22Rv1 (cell line): ENCODE data around the gene TSPAN5.

ENCODE experiments used
- H3K27ac ChIP-seq: fragments of 450-650 bp; 2 replicates; pipeline ENCODE4 v1.5.1; 2017
- ZFX ChIP-seq: fragments of 450-650 bp; IDR thresholded peaks from 2 replicates; pipeline ENCODE4 v1.6.1; 2017; ENCODE audit warnings: antibody characterized with exemption, borderline replicate concordance
- TF ChIP-seq, protein P1 (sequence below): fragments of 450-650 bp; IDR thresholded peaks from 2 replicates; pipeline ENCODE4 v1.5.1; 2017; ENCODE audit warnings: mild to moderate bottlenecking

TSPAN5 gene

DNA sequence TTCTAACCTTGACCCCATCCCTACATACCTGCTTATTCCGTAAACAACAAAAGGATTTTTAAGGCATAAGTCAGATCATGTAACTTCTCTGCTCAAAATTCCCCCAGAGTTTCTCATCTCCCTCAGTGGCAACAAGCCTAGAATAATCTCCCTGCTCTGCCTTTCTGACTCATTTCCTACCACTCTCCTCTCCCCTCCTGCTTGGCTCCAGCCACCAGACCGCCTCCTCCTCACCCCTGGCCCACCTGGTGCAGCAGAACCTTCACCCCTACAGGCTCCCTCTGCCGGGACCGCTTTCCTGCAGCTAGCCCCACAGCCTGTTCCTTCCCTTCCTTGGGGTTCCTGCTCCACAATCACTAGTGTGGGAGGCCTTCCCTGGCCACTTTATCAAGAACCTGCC, 32.1 kb downstream of the TSPAN5 start:
- TF ChIP-seq ZFX = no peak
- TF ChIP-seq, protein P1, sequence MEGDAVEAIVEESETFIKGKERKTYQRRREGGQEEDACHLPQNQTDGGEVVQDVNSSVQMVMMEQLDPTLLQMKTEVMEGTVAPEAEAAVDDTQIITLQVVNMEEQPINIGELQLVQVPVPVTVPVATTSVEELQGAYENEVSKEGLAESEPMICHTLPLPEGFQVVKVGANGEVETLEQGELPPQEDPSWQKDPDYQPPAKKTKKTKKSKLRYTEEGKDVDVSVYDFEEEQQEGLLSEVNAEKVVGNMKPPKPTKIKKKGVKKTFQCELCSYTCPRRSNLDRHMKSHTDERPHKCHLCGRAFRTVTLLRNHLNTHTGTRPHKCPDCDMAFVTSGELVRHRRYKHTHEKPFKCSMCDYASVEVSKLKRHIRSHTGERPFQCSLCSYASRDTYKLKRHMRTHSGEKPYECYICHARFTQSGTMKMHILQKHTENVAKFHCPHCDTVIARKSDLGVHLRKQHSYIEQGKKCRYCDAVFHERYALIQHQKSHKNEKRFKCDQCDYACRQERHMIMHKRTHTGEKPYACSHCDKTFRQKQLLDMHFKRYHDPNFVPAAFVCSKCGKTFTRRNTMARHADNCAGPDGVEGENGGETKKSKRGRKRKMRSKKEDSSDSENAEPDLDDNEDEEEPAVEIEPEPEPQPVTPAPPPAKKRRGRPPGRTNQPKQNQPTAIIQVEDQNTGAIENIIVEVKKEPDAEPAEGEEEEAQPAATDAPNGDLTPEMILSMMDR = no peak
- no peak overlapping the region for H3K27ac ChIP-seq

DNA sequence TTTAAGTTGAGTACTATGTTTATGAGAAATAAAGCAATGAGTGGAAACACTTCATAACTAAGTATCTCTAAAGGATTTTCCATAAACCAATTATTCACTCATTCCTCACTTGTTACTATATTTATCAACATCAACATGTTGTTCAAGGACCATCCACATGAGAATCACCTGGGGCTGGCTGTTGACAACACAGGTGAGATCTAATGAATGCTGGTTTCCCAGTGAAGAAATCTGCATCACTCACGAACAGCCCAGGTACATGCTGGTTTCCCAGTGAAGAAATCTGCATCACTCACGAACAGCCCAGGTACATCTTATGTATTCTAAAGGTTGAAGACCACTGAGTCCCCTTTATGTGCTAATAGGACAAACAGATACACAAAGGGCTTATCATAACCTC, 32.5 kb downstream of the TSPAN5 start:
- no peak overlapping the region for H3K27ac ChIP-seq
- TF ChIP-seq ZFX = no peak
- TF ChIP-seq, protein P1 = no peak

DNA sequence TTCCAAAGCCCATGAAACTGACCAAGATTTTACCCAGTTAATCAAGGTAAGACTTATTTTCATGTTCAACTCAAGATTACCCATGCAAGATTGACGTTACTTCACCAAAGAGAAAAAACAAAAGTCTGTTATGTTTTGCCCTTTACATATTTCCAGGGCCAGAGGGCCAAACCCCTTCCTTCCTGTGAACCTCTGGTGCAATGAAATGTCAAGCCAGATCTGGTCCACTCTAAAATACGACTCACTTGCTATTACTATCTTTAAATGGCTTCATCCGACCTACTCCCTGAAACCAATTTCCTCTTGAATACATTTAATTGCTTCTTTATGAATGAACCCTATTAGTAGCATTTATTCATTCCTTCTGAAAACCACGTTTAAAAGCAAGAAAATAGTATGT, 33.0 kb downstream of the TSPAN5 start:
- TF ChIP-seq ZFX = no peak
- TF ChIP-seq, protein P1 = no peak
- no peak overlapping the region for H3K27ac ChIP-seq

DNA sequence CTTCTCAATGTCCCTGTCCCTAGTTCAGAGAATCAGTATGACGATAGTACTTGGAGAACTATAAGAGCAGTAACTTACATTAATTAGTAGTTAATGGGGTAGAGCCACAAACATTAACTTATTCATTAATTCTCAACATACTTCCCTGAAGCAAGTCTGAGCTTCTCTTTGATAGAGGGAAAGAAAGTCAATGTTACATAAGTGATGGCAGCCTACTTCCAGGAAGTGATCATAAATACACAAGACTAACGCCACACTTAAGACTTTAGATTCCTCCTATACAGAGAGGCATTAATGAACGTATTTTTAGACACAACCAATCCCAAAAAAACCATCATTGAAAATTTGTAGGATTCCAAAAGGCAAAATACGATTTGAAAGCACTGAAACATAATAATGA, 33.8 kb downstream of the TSPAN5 start:
- no peak overlapping the region for H3K27ac ChIP-seq
- no peak for TF ChIP-seq ZFX
- TF ChIP-seq, protein P1 = no peak

DNA sequence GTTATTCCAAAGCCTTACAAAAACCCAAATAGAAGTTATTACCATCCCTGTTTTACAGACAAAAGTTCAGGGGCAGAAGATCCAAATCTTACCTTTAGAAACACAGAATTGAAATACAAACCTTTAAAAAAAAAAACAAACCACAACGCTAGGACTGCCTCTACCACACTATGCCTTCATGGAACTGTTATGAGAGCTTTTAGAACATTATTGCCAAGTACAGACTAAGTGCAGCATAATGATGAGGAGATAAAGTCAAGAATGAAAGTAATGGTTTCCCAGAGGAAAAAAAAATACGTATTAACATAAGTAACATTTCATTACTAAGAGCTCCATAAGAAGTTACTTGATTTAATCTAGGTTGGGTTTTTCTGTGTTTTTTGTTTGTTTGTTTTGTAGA, 34.3 kb downstream of the TSPAN5 start:
- no peak for TF ChIP-seq ZFX
- TF ChIP-seq, protein P1 = no peak
- no peak overlapping the region for H3K27ac ChIP-seq

DNA sequence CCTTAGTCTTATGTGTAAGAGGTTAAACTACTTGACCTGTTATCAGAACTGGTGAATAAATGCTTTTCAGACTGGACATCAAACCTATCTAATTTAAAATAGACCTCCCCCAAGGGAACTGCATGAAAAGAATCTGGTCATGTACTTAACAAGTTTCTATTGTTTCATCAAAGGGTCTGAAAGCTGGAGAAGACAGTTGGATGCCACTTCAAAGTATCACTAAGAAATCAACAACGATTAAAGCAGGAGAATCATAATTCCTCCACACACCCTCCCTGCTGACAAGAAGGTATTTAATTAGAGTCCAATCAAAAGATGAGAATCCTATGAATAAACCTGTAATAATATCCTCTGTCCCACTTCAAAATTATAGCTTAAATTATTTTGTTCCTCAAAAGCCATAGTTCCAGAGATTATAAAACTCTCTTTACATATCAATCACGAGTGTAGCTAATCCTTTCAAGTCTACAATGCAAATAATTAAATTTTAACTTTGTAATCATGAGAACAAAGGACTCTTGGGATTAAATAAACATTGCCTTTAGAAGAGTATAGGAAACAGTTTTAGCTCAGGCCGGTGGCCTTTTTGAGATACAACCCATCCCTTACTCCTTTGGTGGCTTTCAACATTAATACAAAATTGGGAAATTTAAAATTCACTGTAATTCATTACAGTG, 35.1 kb downstream of the TSPAN5 start:
- TF ChIP-seq, protein P1 = no peak
- TF ChIP-seq ZFX = no peak
- H3K27ac ChIP-seq = no peak overlapping the region

DNA sequence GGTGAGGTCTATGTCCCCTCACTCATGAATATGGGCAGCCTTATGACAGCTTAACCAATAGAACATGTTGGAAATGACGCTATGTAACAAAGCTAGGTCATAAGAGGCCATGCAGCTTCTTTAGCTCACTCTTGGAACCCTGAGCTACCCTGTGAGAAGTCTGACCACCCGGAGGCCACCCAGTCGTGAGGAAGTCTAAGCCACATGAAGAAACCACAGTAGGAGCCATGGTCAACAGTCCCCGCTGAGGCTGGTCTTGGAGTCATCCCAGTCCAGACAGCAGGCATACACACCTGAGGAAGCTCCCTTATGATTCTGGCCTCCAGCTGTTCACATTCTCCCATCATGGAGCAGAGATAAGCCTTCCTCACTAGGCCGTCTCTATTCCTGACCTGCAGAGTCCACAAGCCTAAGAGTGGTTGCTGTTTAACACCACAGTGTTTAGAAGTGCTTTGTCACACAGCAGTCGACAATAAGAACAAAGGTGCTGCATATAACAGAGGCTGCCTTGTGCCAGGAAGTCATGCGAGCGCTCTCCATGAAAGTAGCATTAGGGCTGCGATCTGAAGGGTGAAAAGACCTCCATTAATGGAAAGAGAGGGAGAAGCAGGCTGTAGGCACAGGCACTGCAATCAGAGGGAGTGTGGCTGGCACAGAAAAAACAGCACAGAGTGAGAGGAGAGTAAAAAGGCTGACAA, 38.2 kb downstream of the TSPAN5 start:
- no peak for TF ChIP-seq ZFX
- TF ChIP-seq, protein P1 = no peak
- no peak overlapping the region for H3K27ac ChIP-seq
